ENCODE results near the gene MAEA.

DNA sequence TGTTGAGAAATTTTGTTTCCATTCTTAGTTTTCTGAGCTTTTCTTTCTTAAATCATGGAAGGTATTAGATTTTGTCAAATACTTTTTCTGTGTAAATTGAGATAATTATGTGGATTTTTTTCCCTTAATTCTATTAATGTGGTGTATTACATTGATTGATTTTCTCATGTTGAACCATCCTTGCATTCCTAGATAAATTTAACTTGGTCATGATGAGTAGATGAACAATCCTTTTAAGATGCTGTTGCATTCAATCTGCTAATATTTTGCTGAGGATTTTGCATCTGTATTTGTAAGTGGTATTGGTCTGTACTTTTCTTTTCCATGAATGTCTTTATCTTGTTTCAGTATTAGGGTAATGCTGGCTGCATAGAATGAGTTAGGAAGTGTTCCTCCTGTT is 20.5 kb upstream of the MAEA start:
- TF ChIP-seq, protein P1, sequence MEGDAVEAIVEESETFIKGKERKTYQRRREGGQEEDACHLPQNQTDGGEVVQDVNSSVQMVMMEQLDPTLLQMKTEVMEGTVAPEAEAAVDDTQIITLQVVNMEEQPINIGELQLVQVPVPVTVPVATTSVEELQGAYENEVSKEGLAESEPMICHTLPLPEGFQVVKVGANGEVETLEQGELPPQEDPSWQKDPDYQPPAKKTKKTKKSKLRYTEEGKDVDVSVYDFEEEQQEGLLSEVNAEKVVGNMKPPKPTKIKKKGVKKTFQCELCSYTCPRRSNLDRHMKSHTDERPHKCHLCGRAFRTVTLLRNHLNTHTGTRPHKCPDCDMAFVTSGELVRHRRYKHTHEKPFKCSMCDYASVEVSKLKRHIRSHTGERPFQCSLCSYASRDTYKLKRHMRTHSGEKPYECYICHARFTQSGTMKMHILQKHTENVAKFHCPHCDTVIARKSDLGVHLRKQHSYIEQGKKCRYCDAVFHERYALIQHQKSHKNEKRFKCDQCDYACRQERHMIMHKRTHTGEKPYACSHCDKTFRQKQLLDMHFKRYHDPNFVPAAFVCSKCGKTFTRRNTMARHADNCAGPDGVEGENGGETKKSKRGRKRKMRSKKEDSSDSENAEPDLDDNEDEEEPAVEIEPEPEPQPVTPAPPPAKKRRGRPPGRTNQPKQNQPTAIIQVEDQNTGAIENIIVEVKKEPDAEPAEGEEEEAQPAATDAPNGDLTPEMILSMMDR (IDR thresholded peaks at IDR 0.05; ENCODE audit: low read length): no peak
- no peak for TF ChIP-seq EZH2 (IDR thresholded peaks at IDR 0.05; ENCODE audit: borderline replicate concordance, low read length)

Data from OCI-LY1 (cell line).